GM21825 (cell line): ENCODE measurements around the gene ABL2.
"Not testable (repeated sequence)": the region's sequence is repeated elsewhere in the genome, so short reads cannot be mapped to it uniquely, and the experiment has no call there.

Source experiments
- ATAC-seq: cut with Tn5 transposase; IDR thresholded peaks from one replicate; pipeline ENCODE4 v1.9.1; 2021; ENCODE audit warnings: mild to moderate bottlenecking, moderate library complexity; ENCODE audit not compliant: unreplicated experiment

Gene ABL2

DNA sequence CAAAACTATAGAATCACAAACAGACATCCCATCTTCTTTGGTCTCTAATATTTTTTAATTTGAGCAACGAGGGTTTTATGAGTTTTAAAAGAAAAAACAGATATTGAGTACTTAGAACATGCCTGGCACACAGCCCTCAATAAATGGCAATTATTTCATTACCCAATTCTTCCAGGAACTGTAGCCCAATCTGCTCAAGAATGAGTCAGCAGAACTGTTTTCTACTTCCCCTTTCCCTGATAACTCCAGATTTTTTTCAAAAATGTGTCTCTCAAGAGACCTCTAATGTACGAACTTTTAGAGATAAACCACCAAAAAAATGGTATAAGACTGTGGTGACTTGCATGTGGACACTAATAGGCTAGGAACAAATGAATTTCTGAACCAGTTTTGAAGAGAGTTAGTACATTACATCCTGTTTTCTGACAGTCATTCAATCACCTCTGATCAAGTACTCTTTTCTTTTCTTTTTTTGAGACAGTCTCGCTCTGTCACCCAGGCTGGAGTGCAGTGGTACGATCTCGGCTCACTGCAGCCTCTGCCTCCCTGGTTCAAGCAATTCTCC, 11.5 kb downstream of the ABL2 start:
- no peak for ATAC-seq

DNA sequence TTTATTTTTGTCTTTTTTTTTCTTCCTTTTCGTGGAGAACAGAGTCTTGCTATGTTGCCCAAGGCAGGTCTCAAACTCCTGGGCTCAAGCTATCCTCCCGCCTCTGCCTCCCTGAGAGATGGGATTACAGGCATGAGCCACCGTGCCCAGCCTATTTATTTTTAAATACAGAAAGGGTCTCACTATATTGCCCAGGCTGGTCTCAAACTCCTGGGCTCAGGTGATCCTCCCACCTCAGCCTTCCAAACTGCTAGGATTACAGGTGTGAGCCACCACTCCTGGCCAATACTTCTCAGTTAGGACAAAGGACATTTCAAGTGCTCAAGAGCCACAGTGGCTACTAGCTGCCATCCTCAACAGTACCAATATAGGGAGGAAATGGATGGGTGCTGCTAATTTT, 16.2 kb downstream of the ABL2 start:
- not testable (repeated sequence) for ATAC-seq

- no peak for ATAC-seq
These were observed 20.6 kb downstream of the ABL2 start for GRCh38 chr1:179208681-179209477.

- no peak for ATAC-seq
These were observed 22.7 kb downstream of the ABL2 start for GRCh38 chr1:179206812-179207211.

GRCh38 chr1:179205284-179205683, 24.2 kb downstream of the ABL2 start:
- no peak for ATAC-seq

DNA sequence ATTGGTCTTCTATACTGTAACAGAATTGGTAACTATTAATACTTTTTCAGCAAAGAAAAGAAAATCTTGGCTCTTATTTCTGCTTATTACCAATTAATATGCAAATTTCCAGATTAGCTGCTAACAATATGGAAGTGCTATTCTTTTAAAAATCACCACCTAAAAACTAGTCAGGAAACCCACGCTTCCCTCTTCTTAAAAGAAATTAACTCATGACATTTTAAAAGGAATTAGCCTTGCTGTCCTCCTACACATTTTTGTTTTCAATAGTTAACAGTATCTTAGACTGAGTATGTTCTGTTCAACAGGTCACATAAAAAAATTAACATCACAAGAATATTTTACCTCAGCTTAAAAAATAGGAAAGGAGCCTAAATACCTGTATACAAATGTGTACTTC, 27.3 kb downstream of the ABL2 start:
- ATAC-seq, result no peak

DNA sequence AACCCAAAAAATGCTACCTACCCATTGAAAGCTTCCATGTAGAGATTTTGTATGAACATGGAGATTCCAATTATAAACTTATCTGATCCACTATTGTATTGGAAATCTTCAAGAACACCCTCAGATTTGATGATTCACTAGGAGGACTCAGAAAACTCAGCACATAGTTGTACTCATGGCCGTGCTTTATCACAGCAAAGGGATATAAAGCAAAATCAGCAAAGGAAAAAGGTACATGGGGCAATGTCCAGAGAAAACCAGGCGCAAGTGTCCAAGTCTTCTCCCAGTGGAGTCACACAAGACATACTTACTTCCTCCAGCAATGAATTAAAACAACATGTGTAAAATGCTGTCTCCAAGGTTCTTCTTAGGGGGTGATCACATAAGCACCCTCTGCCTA, 28.9 kb downstream of the ABL2 start:
- ATAC-seq, result no peak

DNA sequence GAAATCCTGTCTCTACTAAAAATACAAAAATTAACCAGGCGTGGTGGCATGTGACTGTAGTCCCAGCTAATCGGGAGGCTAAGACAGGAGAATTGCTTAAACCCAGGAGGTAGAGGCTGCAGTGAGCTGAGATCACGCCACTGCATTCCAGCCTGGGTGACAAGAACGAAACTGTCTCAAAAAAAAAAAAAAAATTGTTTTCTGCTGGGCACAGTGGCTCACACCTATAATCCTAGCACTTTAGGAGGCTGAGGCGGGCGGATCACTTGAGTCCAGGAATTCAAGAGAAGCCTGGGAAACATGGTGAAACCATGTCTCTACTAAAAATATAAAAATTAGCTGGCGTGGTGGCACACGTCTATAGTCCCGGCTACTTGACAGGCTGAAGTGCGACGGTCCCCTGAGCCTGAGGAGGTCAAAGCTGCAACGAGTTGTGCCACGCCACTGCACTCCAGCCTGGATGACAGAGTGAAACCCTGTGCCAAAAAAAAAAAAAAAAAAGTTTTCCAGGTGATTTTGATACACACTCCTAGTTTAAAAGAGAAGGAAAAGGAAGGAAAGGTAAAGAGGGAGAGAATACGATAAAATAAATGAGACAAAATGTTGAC, 31.7 kb downstream of the ABL2 start:
- ATAC-seq, result no peak

DNA sequence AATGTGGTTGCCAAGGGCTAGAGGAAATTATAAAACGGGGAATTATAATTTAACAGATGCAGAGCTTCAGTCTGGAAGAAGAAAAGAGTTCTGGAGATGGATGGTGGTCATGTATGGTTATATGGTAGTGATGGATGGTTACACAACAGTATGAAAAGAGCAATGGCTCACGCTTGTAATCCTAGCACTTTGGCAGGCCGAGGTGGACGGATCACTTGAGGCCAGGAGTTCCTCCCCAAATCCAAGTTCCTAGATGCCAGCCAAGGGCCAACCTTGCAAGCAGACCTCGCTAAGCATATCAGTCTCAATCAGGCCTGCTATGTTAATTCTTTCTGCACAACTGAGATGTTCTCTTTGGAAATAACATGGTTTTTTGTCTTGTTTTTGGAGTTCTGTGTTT, 33.6 kb downstream of the ABL2 start:
- ATAC-seq, result not testable (repeated sequence)

DNA sequence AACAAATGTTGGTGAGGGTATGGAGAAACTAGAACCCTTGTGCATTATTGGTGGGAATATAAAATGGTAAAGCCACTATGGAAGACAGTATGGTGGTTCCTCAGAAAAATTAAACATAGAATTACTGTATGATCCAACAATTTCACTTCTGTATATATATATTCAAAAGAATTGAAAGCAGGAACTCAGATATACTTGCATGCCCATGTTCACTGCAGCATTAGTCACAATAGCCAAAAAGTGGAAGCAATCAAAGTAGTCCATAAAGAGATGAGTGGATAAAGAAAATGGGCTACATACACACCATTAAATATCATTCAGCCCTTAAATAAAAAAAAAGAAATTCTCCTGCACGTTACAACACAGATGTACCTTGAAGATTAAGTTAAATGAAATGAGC, 34.1 kb downstream of the ABL2 start:
- ATAC-seq, result no peak

DNA sequence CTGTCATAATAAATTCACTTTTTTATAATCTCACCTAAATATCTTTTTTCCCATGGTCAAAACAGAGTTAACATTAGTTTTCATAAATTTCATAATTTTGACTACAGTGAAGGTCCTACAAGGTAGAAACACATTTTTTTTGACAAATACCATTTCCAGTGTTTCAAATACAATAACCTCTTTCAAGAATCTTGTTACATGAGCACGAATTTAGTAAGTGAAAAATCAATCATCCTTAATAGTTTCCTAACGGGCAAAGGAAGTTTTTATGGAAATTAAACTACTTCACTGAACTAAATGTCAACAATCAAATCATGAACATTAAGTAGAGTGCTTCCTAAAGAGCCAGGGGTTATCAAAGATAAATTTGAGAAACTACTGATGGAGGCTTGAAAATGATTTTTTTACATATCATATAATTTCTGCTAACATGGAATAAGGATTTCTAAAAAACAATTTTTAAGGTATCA, 35.4 kb downstream of the ABL2 start:
- ATAC-seq, result no peak

DNA sequence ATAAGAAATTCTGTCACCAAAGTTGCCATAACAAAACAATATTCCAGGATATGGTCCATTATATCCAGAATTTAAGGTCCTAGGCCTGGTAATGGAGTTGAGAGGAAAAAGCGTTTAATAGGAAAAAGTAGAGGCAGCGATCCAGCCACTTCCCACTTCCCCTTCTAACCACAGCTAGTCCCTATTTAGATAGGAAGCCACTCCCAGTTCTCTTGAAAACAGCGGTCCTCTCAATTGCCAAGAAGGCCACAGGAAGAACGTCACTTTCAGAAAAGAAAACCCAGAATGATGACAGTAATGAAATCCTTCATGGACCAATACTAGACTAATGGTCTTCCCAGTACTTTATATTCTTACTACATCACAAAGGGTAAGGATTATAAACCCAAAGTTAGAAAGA, 38.6 kb downstream of the ABL2 start:
- no peak for ATAC-seq

- no peak for ATAC-seq
These were observed 41.6 kb downstream of the ABL2 start for GRCh38 chr1:179187735-179188471.

GRCh38 chr1:179187043-179187442, 42.4 kb downstream of the ABL2 start:
- no peak for ATAC-seq

DNA sequence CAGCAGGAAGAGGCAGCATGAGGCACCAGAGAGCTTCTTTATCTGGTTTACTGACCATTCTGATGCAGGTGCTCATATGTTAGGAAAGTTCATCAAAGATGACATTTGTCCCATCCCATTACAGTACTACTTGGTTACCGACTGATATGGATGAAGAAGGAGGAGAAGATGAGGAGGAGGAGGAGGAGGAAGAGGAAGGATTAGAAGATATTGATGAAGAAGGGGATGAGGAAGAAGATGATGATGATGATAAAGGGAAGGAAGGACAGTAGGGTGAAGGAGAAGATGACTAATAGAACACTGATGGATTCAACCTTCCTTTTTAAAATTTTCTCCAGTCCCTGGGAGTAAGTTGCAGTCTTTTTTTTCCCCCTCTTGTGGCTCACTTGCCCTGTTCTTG, 45.1 kb downstream of the ABL2 start:
- no peak for ATAC-seq

GRCh38 chr1:179183857-179184256, 45.6 kb downstream of the ABL2 start:
- ATAC-seq, result no peak

DNA sequence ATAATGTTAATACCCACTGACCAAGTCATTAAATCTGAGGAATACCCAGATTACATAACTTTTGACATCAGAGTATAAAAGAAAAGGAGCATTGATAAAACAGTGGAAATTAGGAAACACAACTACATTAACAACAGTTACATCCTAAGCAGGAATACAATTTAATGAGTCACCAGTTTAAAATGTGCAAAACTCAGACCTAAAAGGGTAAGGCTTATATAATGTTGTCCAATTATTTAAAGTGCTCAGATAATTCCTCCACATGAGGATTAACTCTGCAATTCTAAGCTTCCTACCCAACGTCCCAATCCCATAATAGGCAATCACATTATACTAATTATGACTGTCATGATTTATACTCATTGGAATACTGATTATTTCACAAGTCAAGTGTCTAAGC, 50.5 kb downstream of the ABL2 start:
- no peak for ATAC-seq

DNA sequence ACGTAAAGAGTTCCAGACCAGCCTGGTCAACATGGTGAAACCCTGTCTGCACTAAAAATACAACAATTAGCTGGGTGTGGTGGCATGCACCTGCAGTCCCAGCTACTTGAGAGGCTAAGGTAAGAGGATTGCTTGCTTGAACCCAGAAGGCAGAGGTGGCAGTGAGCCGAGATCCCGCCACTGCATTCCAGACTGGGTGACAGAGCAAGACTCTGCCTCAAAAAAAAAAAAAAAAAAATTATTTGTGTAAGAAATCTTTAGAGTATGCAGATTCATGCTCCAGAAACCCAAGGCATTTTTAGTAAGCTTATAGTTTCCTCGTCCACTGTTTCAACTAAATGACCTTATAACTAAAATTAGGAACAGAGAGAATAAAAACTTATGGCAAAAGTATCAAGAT, 51.3 kb downstream of the ABL2 start:
- ATAC-seq, result no peak

DNA sequence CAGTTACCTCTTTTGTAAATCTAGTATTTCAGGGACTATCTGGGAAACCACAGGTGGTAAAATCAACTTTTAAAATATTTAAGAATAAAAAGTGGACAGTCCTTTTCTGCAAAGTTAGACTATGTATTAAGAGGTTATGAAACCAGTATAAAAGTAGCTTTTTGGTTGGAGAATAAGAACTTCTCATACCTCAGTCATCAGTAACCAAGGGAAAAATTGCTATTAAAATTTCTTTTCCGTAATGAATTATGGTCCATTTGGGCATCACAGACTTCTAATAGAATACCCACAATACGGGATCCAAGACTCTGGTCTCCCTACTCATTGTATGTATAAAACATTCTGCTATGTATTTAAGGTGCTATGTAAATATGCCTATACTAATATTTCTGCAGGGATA, 51.9 kb downstream of the ABL2 start:
- ATAC-seq, result no peak

DNA sequence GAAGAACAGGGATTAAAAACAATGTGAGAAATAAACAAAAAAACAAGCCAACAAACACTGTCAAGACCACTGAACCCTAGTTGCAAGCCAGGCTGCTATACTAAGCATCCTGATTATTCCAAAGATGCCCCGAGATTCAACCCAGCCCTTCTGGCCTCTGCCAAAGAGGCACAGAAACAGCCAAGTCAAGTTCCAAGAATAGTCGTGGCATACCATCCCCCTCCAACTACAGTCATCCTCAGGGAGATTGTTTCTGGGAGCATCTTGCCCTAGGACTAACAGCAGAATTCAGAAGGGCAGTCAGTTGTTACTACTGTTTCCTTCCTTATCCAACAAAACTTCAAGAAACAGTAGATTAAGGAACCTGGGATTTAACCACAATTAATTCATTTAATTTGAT, 52.3 kb downstream of the ABL2 start:
- no peak for ATAC-seq

- ATAC-seq, result no peak
These were observed 54.3 kb downstream of the ABL2 start for GRCh38 chr1:179175011-179175841.
